DOHH2 (cell line): ENCODE data around the gene UBE2L5.
"Not testable (repeated sequence)": the region's sequence is repeated elsewhere in the genome, so short reads cannot be mapped to it uniquely, and the experiment has no call there.

Source experiments
- H3F3A ChIP-seq: fragments of 200-600 bp; sonication (generic), shearing (Covaris generic); 2 replicates; pipeline ENCODE4 v1.6.0; 2016; ENCODE audit warnings: antibody characterized with exemption, mild to moderate bottlenecking; ENCODE audit not compliant: control insufficient read depth, insufficient read depth
- H3K27ac ChIP-seq: fragments of 200-600 bp; sonication (generic); 2 replicates; pipeline ENCODE4 v1.5.1; 2014; ENCODE audit warnings: low read depth, mild to moderate bottlenecking, low read length, moderate library complexity
- H3K27me3 ChIP-seq: fragments of 200-600 bp; sonication (generic); 2 replicates; pipeline ENCODE4 v1.6.1; 2014; ENCODE audit warnings: mild to moderate bottlenecking, low read length, mixed read lengths; ENCODE audit not compliant: control insufficient read depth
- H3K36me3 ChIP-seq: fragments of 200-600 bp; sonication (generic); 2 replicates; pipeline ENCODE4 v1.6.1; 2014; ENCODE audit warnings: mild to moderate bottlenecking, low read length, moderate library complexity, mixed read lengths; ENCODE audit not compliant: control insufficient read depth
- H3K4me1 ChIP-seq: fragments of 200-600 bp; sonication (generic); 2 replicates; pipeline ENCODE4 v1.6.1; 2014; ENCODE audit warnings: mild to moderate bottlenecking, low read length, mixed read lengths; ENCODE audit not compliant: control insufficient read depth
- H3K4me2 ChIP-seq: fragments of 200-600 bp; sonication (generic); 2 replicates; pipeline ENCODE4 v1.6.0; 2014; ENCODE audit warnings: mild to moderate bottlenecking, low read length, moderate library complexity
- H3K4me3 ChIP-seq: fragments of 200-600 bp; sonication (generic); 2 replicates; pipeline ENCODE4 v1.5.1; 2014; ENCODE audit warnings: mild to moderate bottlenecking, low read length, mixed read lengths
- H3K79me2 ChIP-seq: fragments of 200-600 bp; sonication (generic); 2 replicates; pipeline ENCODE4 v1.6.1; 2014; ENCODE audit warnings: mild to moderate bottlenecking, low read length, mixed read lengths; ENCODE audit not compliant: control insufficient read depth
- H3K9me2 ChIP-seq: fragments of 200-600 bp; sonication (generic); replicated peaks from 2 replicates; pipeline ENCODE4 v1.6.1; 2014; ENCODE audit warnings: mild to moderate bottlenecking, low read length, mixed read lengths; ENCODE audit not compliant: control insufficient read depth
- H3K9me3 ChIP-seq: fragments of 200-600 bp; sonication (generic); 2 replicates; pipeline ENCODE4 v1.6.1; 2014; ENCODE audit warnings: antibody characterized with exemption, low read length, mixed read lengths; ENCODE audit not compliant: control insufficient read depth, insufficient read depth
- H4K20me1 ChIP-seq: fragments of 200-600 bp; sonication (generic); 2 replicates; pipeline ENCODE4 v1.6.0; 2014; ENCODE audit warnings: low read depth, mild to moderate bottlenecking, antibody characterized with exemption, low read length, moderate library complexity; ENCODE audit not compliant: control insufficient read depth, insufficient read depth
- EZH2phosphoT487 ChIP-seq: fragments of 200-600 bp; sonication (generic); IDR thresholded peaks from 2 replicates; pipeline ENCODE4 v1.6.1; 2017; ENCODE audit warnings: borderline replicate concordance, mild to moderate bottlenecking, antibody characterized with exemption, low read length, moderate library complexity, mixed read lengths
- TF ChIP-seq, protein P1 (sequence below): fragments of 200-600 bp; sonication (generic); IDR thresholded peaks from one replicate; pipeline ENCODE4 v1.5.1; 2014; ENCODE audit warnings: antibody characterized with exemption, mild to moderate bottlenecking, low read depth, low read length; ENCODE audit not compliant: poor library complexity, severe bottlenecking

Gene UBE2L5

DNA sequence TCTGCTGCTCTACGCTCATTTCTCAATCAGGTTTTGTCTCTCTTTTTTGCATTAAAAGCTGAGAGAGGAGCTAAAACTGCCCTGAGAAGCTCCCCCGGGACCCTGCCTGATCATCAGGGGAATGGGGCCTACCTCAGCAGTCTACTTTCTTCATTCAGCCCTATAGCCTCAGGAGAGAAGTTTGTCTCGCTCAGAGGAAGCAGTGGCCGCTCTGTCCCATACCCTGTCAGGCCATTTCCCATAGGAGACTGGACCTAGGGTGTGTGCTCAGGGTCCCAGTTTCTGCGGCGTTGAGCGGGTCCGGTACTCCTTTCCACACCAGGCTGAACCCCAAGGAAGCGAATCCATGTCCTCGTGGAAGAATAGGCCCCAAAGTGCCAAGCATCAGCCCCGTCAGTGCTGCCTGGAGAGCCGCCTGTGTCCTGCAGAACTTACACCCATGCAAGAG lies 21.7 kb downstream of the UBE2L5 start:
- no peak for TF ChIP-seq EZH2phosphoT487
- TF ChIP-seq, protein P1, sequence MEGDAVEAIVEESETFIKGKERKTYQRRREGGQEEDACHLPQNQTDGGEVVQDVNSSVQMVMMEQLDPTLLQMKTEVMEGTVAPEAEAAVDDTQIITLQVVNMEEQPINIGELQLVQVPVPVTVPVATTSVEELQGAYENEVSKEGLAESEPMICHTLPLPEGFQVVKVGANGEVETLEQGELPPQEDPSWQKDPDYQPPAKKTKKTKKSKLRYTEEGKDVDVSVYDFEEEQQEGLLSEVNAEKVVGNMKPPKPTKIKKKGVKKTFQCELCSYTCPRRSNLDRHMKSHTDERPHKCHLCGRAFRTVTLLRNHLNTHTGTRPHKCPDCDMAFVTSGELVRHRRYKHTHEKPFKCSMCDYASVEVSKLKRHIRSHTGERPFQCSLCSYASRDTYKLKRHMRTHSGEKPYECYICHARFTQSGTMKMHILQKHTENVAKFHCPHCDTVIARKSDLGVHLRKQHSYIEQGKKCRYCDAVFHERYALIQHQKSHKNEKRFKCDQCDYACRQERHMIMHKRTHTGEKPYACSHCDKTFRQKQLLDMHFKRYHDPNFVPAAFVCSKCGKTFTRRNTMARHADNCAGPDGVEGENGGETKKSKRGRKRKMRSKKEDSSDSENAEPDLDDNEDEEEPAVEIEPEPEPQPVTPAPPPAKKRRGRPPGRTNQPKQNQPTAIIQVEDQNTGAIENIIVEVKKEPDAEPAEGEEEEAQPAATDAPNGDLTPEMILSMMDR: no peak
- Histone ChIP-seq H3K4me1 (peaks cover 82% of the 10 kb centered on the region), H3K9me2 (no peaks in the 10 kb centered on the region), H3K79me2 (peaks cover 41% of the 10 kb centered on the region), H3K9me3 (peaks cover 3% of the 10 kb centered on the region; the same call in 1 of the 2 replicates), H4K20me1 (no peaks in the 10 kb centered on the region), H3K4me3 (peak overlapping the region; percentile 80), H3K4me2 (peak overlapping the region; percentile 86), H3K27ac (peak overlapping the region; percentile 98), H3F3A (peaks cover 47% of the 10 kb centered on the region), H3K36me3 (peaks cover 36% of the 10 kb centered on the region), H3K27me3 (no peaks in the 10 kb centered on the region)

DNA sequence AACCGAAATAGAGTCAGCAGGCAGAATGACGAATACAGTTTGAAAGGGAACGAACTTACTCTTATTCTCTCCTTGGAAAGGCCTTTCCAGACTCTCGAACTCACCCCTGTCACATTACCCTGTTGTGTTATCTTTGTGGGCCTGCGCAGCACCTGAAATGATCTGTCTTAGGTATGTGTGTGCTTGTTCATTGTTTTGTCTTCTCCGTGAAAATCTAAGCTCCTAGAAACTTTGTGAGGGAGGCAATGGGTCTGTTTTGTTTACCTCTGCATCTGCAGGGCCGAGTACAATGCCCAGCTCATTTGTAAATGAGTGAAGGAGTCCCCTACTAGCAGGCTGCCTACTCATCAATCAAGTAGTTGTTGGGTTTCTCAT lies 23.8 kb downstream of the UBE2L5 start:
- H3K9me3 ChIP-seq: peaks cover 3% of the 10 kb centered on the region; the same call in 1 of the 2 replicates
- peak overlapping the region; percentile 80 for H3K4me3 ChIP-seq
- H3F3A ChIP-seq: peaks cover 50% of the 10 kb centered on the region
- H4K20me1 ChIP-seq: no peaks in the 10 kb centered on the region
- no peaks in the 10 kb centered on the region for H3K9me2 ChIP-seq
- H3K27ac ChIP-seq: peak overlapping the region; percentile 98
- TF ChIP-seq, protein P1: no peak
- no peak for TF ChIP-seq EZH2phosphoT487
- H3K4me2 ChIP-seq: peak overlapping the region; percentile 86
- H3K79me2 ChIP-seq: peaks cover 58% of the 10 kb centered on the region
- H3K36me3 ChIP-seq: peaks cover 52% of the 10 kb centered on the region
- peaks cover 71% of the 10 kb centered on the region for H3K4me1 ChIP-seq
- no peaks in the 10 kb centered on the region for H3K27me3 ChIP-seq

DNA sequence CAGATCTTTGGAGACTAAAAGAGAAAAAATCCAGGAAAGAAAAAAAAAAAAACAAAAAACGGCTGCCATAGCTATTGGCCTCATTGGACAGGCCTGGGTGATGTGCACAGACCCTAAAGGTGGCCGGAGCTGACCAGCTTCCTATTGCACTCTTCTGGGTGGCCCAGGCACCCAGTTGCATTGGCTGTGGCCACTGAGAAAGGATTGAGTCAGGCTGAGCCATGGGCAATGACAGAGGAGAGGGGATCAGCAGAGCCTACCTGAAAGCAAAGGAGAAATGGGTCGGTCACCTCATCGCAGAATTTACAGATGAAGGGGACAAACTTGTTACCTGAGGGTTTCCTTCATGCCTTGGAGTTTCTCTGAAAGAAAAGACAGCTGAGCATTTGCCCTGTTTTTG lies 26.1 kb downstream of the UBE2L5 start:
- TF ChIP-seq, protein P1: no peak
- TF ChIP-seq EZH2phosphoT487: no peak
- Histone ChIP-seq H3K4me1 (peaks cover 68% of the 10 kb centered on the region), H4K20me1 (no peaks in the 10 kb centered on the region), H3K36me3 (peaks cover 58% of the 10 kb centered on the region), H3K9me2 (no peaks in the 10 kb centered on the region), H3K4me3 (peak overlapping the region; percentile 80), H3K27me3 (no peaks in the 10 kb centered on the region), H3K9me3 (no peaks in the 10 kb centered on the region), H3K27ac (peak overlapping the region; percentile 98), H3F3A (peaks cover 43% of the 10 kb centered on the region), H3K4me2 (peak overlapping the region; percentile 86), H3K79me2 (peaks cover 74% of the 10 kb centered on the region)

DNA sequence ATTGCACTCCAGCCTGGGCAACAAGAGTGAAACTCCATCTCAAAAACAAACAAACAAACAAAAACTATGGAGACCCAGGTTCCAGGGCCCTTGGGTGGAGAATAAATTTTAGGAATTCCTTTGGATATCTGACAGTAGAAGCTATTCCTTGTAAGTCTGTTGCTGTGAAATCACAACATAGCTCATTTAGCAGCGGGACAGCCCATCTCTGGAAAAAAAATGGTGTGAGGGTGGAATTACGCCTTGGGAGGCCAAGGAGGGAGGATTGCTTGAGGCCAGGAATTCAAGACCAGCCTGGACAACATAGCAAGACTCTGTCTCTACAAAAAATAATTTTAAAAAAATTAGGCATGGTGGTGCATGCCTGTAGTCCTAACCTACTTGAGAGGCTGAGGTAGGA lies 27.8 kb downstream of the UBE2L5 start:
- peaks cover 86% of the 10 kb centered on the region for H3K79me2 ChIP-seq

GRCh38 chr13:30451476-30451875 lies 29.2 kb downstream of the UBE2L5 start:
- Histone ChIP-seq H3K36me3 (peaks cover 51% of the 10 kb centered on the region), H3K79me2 (peaks cover 83% of the 10 kb centered on the region), H3K4me1 (peaks cover 70% of the 10 kb centered on the region), H3F3A (peaks cover 47% of the 10 kb centered on the region)
- H3K9me2 ChIP-seq, H3K27ac ChIP-seq, H3K4me3 ChIP-seq, H3K27me3 ChIP-seq, H3K9me3 ChIP-seq, H4K20me1 ChIP-seq, H3K4me2 ChIP-seq: not testable (repeated sequence)

More for the DNA sequence above, 27.8 kb downstream of the UBE2L5 start:
- no peaks in the 10 kb centered on the region for H3K9me3 ChIP-seq
- H3K9me2 ChIP-seq: no peaks in the 10 kb centered on the region
- no peak overlapping the region for H3K4me3 ChIP-seq
- peaks cover 52% of the 10 kb centered on the region for H3K36me3 ChIP-seq
- H3F3A ChIP-seq: peaks cover 45% of the 10 kb centered on the region
- no peak overlapping the region for H3K4me2 ChIP-seq
- no peaks in the 10 kb centered on the region for H4K20me1 ChIP-seq
- H3K4me1 ChIP-seq: peaks cover 66% of the 10 kb centered on the region
- no peak overlapping the region for H3K27ac ChIP-seq
- TF ChIP-seq, protein P1: no peak
- no peak for TF ChIP-seq EZH2phosphoT487
- H3K27me3 ChIP-seq: no peaks in the 10 kb centered on the region
